HEK293 (cell line): ENCODE results near the gene CRACDL.

ENCODE experiments used
- CTCF ChIA-PET: fragments of 350-600 bp; formaldehyde crosslinking; extraction: SDS; loops from one replicate; lab custom pipeline; 2021; ENCODE audit warnings: antibody characterized with exemption; lab: Yijun Ruan, JAX
- POLR2A ChIA-PET: fragments of 300-600 bp; formaldehyde crosslinking; extraction: SDS; loops from one replicate; lab custom pipeline; 2020; ENCODE audit warnings: antibody characterized with exemption, inconsistent platforms; lab: Yijun Ruan, JAX
- H3K27ac ChIP-seq: fragments of 200-500 bp; sonication (Bioruptor generic); 2 replicates; pipeline ENCODE4 v1.5.1; 2014; ENCODE audit warnings: low read depth, low read length, control low read depth, inconsistent platforms; ENCODE audit errors: extremely low read depth
- H3K36me3 ChIP-seq, 2 experiments: fragments of 200-500 bp in 1 of 2; sonication (Bioruptor generic) in 1 of 2; 1 replicate in 1 of 2; 2 replicates in 1 of 2; pipeline ENCODE4 v1.5.1; 2014 to 2017; ENCODE audit warnings: inconsistent platforms in 2 of 2, low read length in 2 of 2; ENCODE audit not compliant: control insufficient read depth in 2 of 2, insufficient read depth in 1 of 2
- H3K4me1 ChIP-seq: fragments of 200-500 bp; sonication (Bioruptor generic); 2 replicates; pipeline ENCODE4 v1.5.1; 2014; ENCODE audit warnings: mild to moderate bottlenecking, low read length, inconsistent platforms; ENCODE audit not compliant: control insufficient read depth, insufficient read depth
- H3K4me3 ChIP-seq: 2 replicates; pipeline ENCODE4 v1.5.1; 2011; ENCODE audit warnings: low read depth, mild to moderate bottlenecking, control low read depth, low read length, moderate library complexity
- H3K9me3 ChIP-seq: fragments of 200-500 bp; sonication (Bioruptor generic); 2 replicates; pipeline ENCODE4 v1.5.1; 2014; ENCODE audit warnings: low read depth, low read length, inconsistent platforms; ENCODE audit not compliant: control insufficient read depth, insufficient read depth
- EGR2 ChIP-seq: fragments of 450-650 bp; formaldehyde crosslinking; IDR thresholded peaks from 2 replicates; pipeline ENCODE4 v1.5.1; 2016; ENCODE audit warnings: low read depth, missing biosample characterization, missing genetic modification characterization
- HOXA7 ChIP-seq: sonication (generic); formaldehyde crosslinking; IDR thresholded peaks from 2 replicates; pipeline ENCODE4 v1.8.1; 2022; ENCODE audit warnings: missing genetic modification reagents, borderline replicate concordance
- KLF10 ChIP-seq: fragments of 450-650 bp; IDR thresholded peaks from 2 replicates; pipeline ENCODE4 v1.5.1; 2018; ENCODE audit warnings: missing biosample characterization, mild to moderate bottlenecking, missing genetic modification characterization
- KLF9 ChIP-seq: fragments of 450-650 bp; formaldehyde crosslinking; IDR thresholded peaks from 2 replicates; pipeline ENCODE4 v1.5.1; 2016; ENCODE audit warnings: missing biosample characterization, missing genetic modification characterization, low read depth
- ZBTB48 ChIP-seq: fragments of 450-650 bp; formaldehyde crosslinking; IDR thresholded peaks from 2 replicates; pipeline ENCODE4 v1.5.1; 2016; ENCODE audit warnings: missing biosample characterization, missing genetic modification characterization
- ZBTB7A ChIP-seq: fragments of 450-650 bp; formaldehyde crosslinking; IDR thresholded peaks from 2 replicates; pipeline ENCODE4 v1.5.1; 2016; ENCODE audit warnings: low read depth, missing biosample characterization, missing genetic modification characterization
- ZFP3 ChIP-seq: fragments of 450-650 bp; formaldehyde crosslinking; IDR thresholded peaks from 2 replicates; pipeline ENCODE4 v1.5.1; 2016; ENCODE audit warnings: low read depth, missing biosample characterization, missing genetic modification characterization
- ZFP41 ChIP-seq: fragments of 450-650 bp; formaldehyde crosslinking; IDR thresholded peaks from 2 replicates; pipeline ENCODE4 v1.5.1; 2016; ENCODE audit warnings: missing biosample characterization, missing genetic modification characterization, borderline replicate concordance
- ZNF221 ChIP-seq: fragments of 450-650 bp; formaldehyde crosslinking; IDR thresholded peaks from 2 replicates; pipeline ENCODE4 v1.5.1; 2017; ENCODE audit warnings: missing biosample characterization, missing genetic modification characterization, borderline replicate concordance
- ZNF302 ChIP-seq: fragments of 450-650 bp; formaldehyde crosslinking; IDR thresholded peaks from 2 replicates; pipeline ENCODE4 v1.5.1; 2016; ENCODE audit warnings: missing biosample characterization, missing genetic modification characterization, low read depth
- ZNF394 ChIP-seq: fragments of 450-650 bp; formaldehyde crosslinking; IDR thresholded peaks from 2 replicates; pipeline ENCODE4 v1.5.1; 2016; ENCODE audit warnings: missing biosample characterization, missing genetic modification characterization, mild to moderate bottlenecking, moderate library complexity, borderline replicate concordance
- ZNF423 ChIP-seq: fragments of 450-650 bp; formaldehyde crosslinking; IDR thresholded peaks from 2 replicates; pipeline ENCODE4 v1.5.1; 2016; ENCODE audit warnings: missing biosample characterization, missing genetic modification characterization
- ZNF514 ChIP-seq: fragments of 450-650 bp; formaldehyde crosslinking; IDR thresholded peaks from 2 replicates; pipeline ENCODE4 v1.5.1; 2016; ENCODE audit warnings: missing biosample characterization, missing genetic modification characterization
- ZNF560 ChIP-seq: fragments of 450-650 bp; formaldehyde crosslinking; IDR thresholded peaks from 2 replicates; pipeline ENCODE4 v1.5.1; 2017; ENCODE audit warnings: missing biosample characterization, missing genetic modification characterization, borderline replicate concordance
- ZNF561 ChIP-seq: fragments of 450-650 bp; IDR thresholded peaks from 2 replicates; pipeline ENCODE4 v1.5.1; 2018; ENCODE audit warnings: missing biosample characterization, missing genetic modification characterization, borderline replicate concordance
- ZNF747 ChIP-seq: fragments of 450-650 bp; formaldehyde crosslinking; IDR thresholded peaks from 2 replicates; pipeline ENCODE4 v1.5.1; 2016; ENCODE audit warnings: missing biosample characterization, missing genetic modification characterization
- ZNF837 ChIP-seq: fragments of 450-650 bp; formaldehyde crosslinking; IDR thresholded peaks from 2 replicates; pipeline ENCODE4 v1.5.1; 2016; ENCODE audit warnings: missing biosample characterization, missing genetic modification characterization
- ZNF843 ChIP-seq: fragments of 450-650 bp; formaldehyde crosslinking; IDR thresholded peaks from 2 replicates; pipeline ENCODE4 v1.5.1; 2016; ENCODE audit warnings: missing biosample characterization, missing genetic modification characterization
- ZXDB ChIP-seq: fragments of 450-650 bp; formaldehyde crosslinking; IDR thresholded peaks from 2 replicates; pipeline ENCODE4 v1.5.1; 2016; ENCODE audit warnings: missing biosample characterization, missing genetic modification characterization
- TF ChIP-seq, protein P1 (sequence below): fragments of 450-650 bp; formaldehyde crosslinking; IDR thresholded peaks from 2 replicates; pipeline ENCODE4 v1.5.1; 2016; ENCODE audit warnings: missing biosample characterization, missing genetic modification characterization
- TF ChIP-seq, protein P2 (sequence below): fragments of 450-650 bp; formaldehyde crosslinking; IDR thresholded peaks from 2 replicates; pipeline ENCODE4 v1.5.1; 2016; ENCODE audit warnings: missing biosample characterization, missing genetic modification characterization

Gene CRACDL

DNA sequence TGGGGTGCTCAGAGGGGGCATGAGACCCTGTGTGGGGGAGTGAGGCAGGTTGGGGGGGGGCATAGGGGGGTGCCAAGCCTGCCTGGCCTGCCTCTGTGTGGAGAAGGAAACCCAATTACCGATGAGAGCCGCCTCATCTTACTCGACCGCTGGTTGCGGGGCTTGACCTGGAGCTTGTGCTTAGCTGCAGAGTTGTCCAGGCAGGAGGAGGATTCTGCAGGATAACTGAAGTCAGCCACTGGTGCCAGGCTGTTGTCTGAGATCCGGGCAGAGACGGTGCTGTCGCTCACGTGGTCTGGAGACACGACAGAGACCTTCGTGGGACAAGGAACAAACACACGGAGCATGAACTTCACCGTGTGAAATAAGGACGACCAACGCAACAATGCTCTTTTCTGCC lies 109.2 kb downstream of the CRACDL start:
- POLR2A ChIA-PET: no interaction called here
- Histone ChIP-seq H3K4me3 (no peak overlapping the region), H3K9me3 (no peaks in the 10 kb centered on the region)
- TF ChIP-seq EGR2 (tag by site-specific recombination): no peak
- no peak for TF ChIP-seq ZNF560 (tag by site-specific recombination)
- no peak for TF ChIP-seq ZBTB48
- TF ChIP-seq ZBTB7A (tag by site-specific recombination): no peak
- TF ChIP-seq ZNF221 (tag by site-specific recombination): no peak
- TF ChIP-seq ZNF747: no peak
- TF ChIP-seq HOXA7 (CRISPR knock-in tag): no peak
- no peak for TF ChIP-seq ZNF423 (tag by site-specific recombination)
- TF ChIP-seq ZNF837 (tag by site-specific recombination): no peak
- no peak for TF ChIP-seq ZNF394 (tag by site-specific recombination)
- TF ChIP-seq, protein P1, sequence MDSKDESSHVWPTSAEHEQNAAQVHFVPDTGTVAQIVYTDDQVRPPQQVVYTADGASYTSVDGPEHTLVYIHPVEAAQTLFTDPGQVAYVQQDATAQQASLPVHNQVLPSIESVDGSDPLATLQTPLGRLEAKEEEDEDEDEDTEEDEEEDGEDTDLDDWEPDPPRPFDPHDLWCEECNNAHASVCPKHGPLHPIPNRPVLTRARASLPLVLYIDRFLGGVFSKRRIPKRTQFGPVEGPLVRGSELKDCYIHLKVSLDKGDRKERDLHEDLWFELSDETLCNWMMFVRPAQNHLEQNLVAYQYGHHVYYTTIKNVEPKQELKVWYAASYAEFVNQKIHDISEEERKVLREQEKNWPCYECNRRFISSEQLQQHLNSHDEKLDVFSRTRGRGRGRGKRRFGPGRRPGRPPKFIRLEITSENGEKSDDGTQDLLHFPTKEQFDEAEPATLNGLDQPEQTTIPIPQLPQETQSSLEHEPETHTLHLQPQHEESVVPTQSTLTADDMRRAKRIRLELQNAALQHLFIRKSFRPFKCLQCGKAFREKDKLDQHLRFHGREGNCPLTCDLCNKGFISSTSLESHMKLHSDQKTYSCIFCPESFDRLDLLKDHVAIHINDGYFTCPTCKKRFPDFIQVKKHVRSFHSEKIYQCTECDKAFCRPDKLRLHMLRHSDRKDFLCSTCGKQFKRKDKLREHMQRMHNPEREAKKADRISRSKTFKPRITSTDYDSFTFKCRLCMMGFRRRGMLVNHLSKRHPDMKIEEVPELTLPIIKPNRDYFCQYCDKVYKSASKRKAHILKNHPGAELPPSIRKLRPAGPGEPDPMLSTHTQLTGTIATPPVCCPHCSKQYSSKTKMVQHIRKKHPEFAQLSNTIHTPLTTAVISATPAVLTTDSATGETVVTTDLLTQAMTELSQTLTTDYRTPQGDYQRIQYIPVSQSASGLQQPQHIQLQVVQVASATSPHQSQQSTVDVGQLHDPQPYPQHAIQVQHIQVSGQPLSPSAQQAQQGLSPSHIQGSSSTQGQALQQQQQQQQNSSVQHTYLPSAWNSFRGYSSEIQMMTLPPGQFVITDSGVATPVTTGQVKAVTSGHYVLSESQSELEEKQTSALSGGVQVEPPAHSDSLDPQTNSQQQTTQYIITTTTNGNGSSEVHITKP (tag by site-specific recombination): no peak
- no peak for TF ChIP-seq ZFP3 (tag by site-specific recombination)
- no peak for TF ChIP-seq ZFP41
- TF ChIP-seq, all 188 proteins: peak for 0
- Histone ChIP-seq H3K36me3 (no peaks in the 10 kb centered on the region), H3K4me1 (no peaks in the 10 kb centered on the region), H3K27ac (no peak overlapping the region)
- CTCF ChIA-PET: no interaction called here

DNA sequence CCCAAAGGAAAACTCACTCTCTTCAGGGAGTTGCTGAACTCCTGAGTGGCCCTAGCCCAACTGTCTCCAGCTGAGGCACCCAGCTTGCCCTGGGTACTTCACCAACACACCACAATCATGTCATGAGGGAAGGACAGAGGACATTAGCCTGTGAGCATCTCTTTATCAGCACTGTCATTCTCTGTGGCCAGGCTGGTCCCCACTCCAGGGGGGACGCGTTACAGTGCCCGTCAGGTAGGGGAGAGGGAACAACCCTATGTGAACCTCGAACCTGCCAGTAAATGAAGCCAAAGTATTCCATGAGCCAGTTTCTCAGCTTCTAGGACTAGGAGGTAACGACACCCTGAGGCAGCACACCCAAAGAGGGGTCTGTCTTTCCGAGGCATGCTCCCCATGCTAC lies 110.2 kb downstream of the CRACDL start:
- ChIA-PET CTCF (interaction anchor here (0.7 kb wide), 1 partner anchor 920 kb away, joined by 3 read pairs; no protein-coding TSS in a partner anchor), POLR2A (no interaction called here)
- no peaks in the 10 kb centered on the region for H3K4me1 ChIP-seq

DNA sequence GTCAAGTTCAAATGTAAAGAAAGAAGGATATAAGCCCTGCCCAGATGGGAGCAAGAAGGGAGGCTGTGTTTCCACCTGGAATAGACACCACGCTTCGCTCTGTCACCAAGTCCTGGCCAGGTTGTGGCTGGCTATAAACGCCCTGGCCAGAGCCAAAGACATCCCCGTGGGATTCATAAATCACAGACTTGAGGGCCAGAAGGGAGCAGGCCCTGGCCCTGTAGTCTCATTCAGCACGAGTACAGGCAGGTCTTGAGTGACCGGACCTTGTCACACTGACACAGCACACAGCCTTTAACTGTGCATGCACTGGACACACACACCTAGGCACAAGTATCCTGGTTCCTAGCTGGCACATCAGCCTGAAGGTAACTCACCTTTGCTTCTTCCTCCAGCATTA lies 110.6 kb downstream of the CRACDL start:
- POLR2A ChIA-PET: no interaction called here
- no peak for TF ChIP-seq ZNF302 (tag by site-specific recombination)

More for the DNA sequence above, 110.2 kb downstream of the CRACDL start:
- no peaks in the 10 kb centered on the region for H3K36me3 ChIP-seq
- H3K9me3 ChIP-seq: no peaks in the 10 kb centered on the region
- H3K27ac ChIP-seq: no peak overlapping the region
- H3K4me3 ChIP-seq: no peak overlapping the region
- TF ChIP-seq, protein P2, sequence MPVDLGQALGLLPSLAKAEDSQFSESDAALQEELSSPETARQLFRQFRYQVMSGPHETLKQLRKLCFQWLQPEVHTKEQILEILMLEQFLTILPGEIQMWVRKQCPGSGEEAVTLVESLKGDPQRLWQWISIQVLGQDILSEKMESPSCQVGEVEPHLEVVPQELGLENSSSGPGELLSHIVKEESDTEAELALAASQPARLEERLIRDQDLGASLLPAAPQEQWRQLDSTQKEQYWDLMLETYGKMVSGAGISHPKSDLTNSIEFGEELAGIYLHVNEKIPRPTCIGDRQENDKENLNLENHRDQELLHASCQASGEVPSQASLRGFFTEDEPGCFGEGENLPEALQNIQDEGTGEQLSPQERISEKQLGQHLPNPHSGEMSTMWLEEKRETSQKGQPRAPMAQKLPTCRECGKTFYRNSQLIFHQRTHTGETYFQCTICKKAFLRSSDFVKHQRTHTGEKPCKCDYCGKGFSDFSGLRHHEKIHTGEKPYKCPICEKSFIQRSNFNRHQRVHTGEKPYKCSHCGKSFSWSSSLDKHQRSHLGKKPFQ (tag by site-specific recombination): no peak
- TF ChIP-seq ZNF561 (tag by site-specific recombination) (no peak), ZNF843 (tag by site-specific recombination) (no peak), ZNF514 (tag by site-specific recombination) (no peak), ZNF221 (tag by site-specific recombination) (no peak), KLF9 (tag by site-specific recombination) (no peak), ZXDB (tag by site-specific recombination) (no peak), KLF10 (tag by site-specific recombination) (no peak)

More for the DNA sequence above, 110.6 kb downstream of the CRACDL start:
- Histone ChIP-seq H3K9me3 (no peaks in the 10 kb centered on the region), H3K4me1 (no peaks in the 10 kb centered on the region), H3K4me3 (no peak overlapping the region), H3K36me3 (no peaks in the 10 kb centered on the region), H3K27ac (no peak overlapping the region)
- CTCF ChIA-PET: no interaction called here
